GM12878 (cell line): Measurements from ENCODE around the gene RAC3. TPM values are rescaled to one million over a fixed set of nuclear protein-coding genes. Genes with fewer than 3 reads are reported as not detected.

ENCODE experiments used
- ATAC-seq: fragments of 200-7000 bp; cut with Tn5 transposase; 3 replicates; pipeline ENCODE4 v1.9.1; 2020; ENCODE audit warnings: mild to moderate bottlenecking, moderate library complexity
- BruUV-seq: library from RNA; stranded (reverse); fragments of 400-500 nt; replicated peaks from 2 replicates; lab custom pipeline; 2021; lab: Mats Ljungman, UMichigan
- CTCF ChIA-PET: fragments of 300-600 bp; sonication (Branson Sonifier 250); formaldehyde crosslinking; extraction: SDS; loops from one replicate; lab custom pipeline; 2021; ENCODE audit warnings: inconsistent platforms; lab: Yijun Ruan, JAX
- POLR2A ChIA-PET: fragments of 350-600 bp; formaldehyde crosslinking; extraction: SDS; loops from one replicate; lab custom pipeline; 2021; ENCODE audit warnings: inconsistent platforms; lab: Charles Lee
- RAD21 ChIA-PET: fragments of 300-600 bp; sonication (Branson Sonifier 250); formaldehyde crosslinking; loops from one replicate; lab custom pipeline; 2023; ENCODE audit warnings: antibody characterized with exemption; ENCODE audit not compliant: unreplicated experiment; lab: Charles Lee
- SMC1A ChIA-PET: fragments of 300-600 bp; sonication (Branson Sonifier 250); formaldehyde crosslinking; loops from one replicate; lab custom pipeline; 2023; ENCODE audit not compliant: unreplicated experiment, uncharacterized antibody; lab: Charles Lee
- DNase-seq: peaks from one replicate; pipeline ENCODE4 v3.0.0-alpha.2; 2011; ENCODE audit warnings: low read depth, low spot score
- FAIRE-seq: peaks from 3 replicates; lab custom pipeline; 2011; peaks lifted over from hg19 to GRCh38; lab: Jason Lieb, UNC
- H2AFZ ChIP-seq: 2 replicates; pipeline ENCODE4 v1.6.0; 2011; ENCODE audit warnings: low read depth, low read length, control low read depth; ENCODE audit not compliant: control insufficient read depth
- H3K27ac ChIP-seq: 2 replicates; pipeline ENCODE4 v1.5.1; 2011; ENCODE audit warnings: control low read depth; ENCODE audit not compliant: control insufficient read depth, insufficient read depth
- H3K27me3 ChIP-seq, 2 experiments: replicated peaks in 1 of 2; 2 replicates each; pipeline versions ENCODE4 v1.6.0 to v1.6.1; 2011; ENCODE audit warnings: low read length in 1 of 2; ENCODE audit not compliant: control insufficient read depth in 2 of 2, insufficient read depth in 2 of 2
- H3K36me3 ChIP-seq, 2 experiments: 2 replicates each; pipeline ENCODE4 v1.5.1; 2011; ENCODE audit warnings: low read length in 1 of 2; ENCODE audit not compliant: control insufficient read depth in 2 of 2, insufficient read depth in 2 of 2
- H3K4me1 ChIP-seq: 2 replicates; pipeline ENCODE4 v1.6.1; 2011; ENCODE audit warnings: mild to moderate bottlenecking, low read length, moderate library complexity, mixed read lengths; ENCODE audit not compliant: control insufficient read depth, insufficient read depth
- H3K4me2 ChIP-seq: 2 replicates; pipeline ENCODE4 v1.6.0; 2011; ENCODE audit warnings: control low read depth; ENCODE audit not compliant: control insufficient read depth, insufficient read depth
- H3K4me3 ChIP-seq: fragments of 200-600 bp; sonication (generic); 2 replicates; pipeline ENCODE4 v1.5.1; 2016
- H3K79me2 ChIP-seq: 2 replicates; pipeline ENCODE4 v1.6.0; 2011; ENCODE audit warnings: low read length; ENCODE audit not compliant: control insufficient read depth, insufficient read depth
- H3K9ac ChIP-seq: 2 replicates; pipeline ENCODE4 v1.8.0; 2011; ENCODE audit warnings: low read length, control low read depth, mixed read lengths; ENCODE audit not compliant: control insufficient read depth, insufficient read depth
- H3K9me3 ChIP-seq: replicated peaks from 3 replicates; pipeline ENCODE4 v1.5.1; 2011; ENCODE audit warnings: mild to moderate bottlenecking, low read length; ENCODE audit not compliant: control insufficient read depth, insufficient read depth
- H4K20me1 ChIP-seq: 2 replicates; pipeline ENCODE4 v1.6.0; 2011; ENCODE audit not compliant: control insufficient read depth, insufficient read depth
- NRF1 ChIP-seq: conservative IDR thresholded peaks from 2 replicates; pipeline ENCODE4 v1.6.1; 2011; ENCODE audit warnings: mild to moderate bottlenecking, low read depth, low read length, improper control_type of control experiment
- ZBTB40 ChIP-seq: fragments of 450-650 bp; IDR thresholded peaks from 2 replicates; pipeline ENCODE4 v1.6.1; 2016; ENCODE audit warnings: mild to moderate bottlenecking, moderate library complexity, borderline replicate concordance
- WGBS: methylation state at CpG from one replicate; pipeline ENCODE4 v1.1.6; 2016; ENCODE audit warnings: low lambda C conversion rate; ENCODE audit not compliant: insufficient replicate concordance, insufficient coverage; ENCODE audit errors: missing lambda C conversion rate; 5-methylcytosine and 5-hydroxymethylcytosine counted together
- in situ Hi-C: fragments of 300-500 bp; cut with MboI; formaldehyde crosslinking; loops from 9 replicates; pipeline ENCODE4 v1.14.3; 2018; ENCODE audit warnings: mixed read lengths
- intact Hi-C: fragments of 100-400 bp; cut with micrococcal nuclease; formaldehyde crosslinking; loops from one replicate; pipeline ENCODE4 v1.14.2; 2022; ENCODE audit not compliant: unreplicated experiment
- polyA plus RNA-seq, 11 experiments: library from polyadenylated mRNA; depleted of rRNA in 4 of 11; unstranded in 6 of 11; stranded (reverse) in 5 of 11; fragments of >200 nt; fragmentation: Nextera tagmentation in 4 of 11; fragmentation: Illumina TruSeq in 1 of 11; extraction: Ambion mirVana in 4 of 11; extraction: Trizol in 1 of 11; gene quantifications; 1 replicate in 1 of 11; 2 replicates in 10 of 11; pipeline versions ENCODE4 v1.2.1 to v1.2.3, GENCODE V29; 2011 to 2016; ENCODE audit warnings: inconsistent platforms in 2 of 11, missing spikeins in 2 of 11, low read depth in 1 of 11
- total RNA-seq, 4 experiments: library from RNA; depleted of rRNA in 3 of 4; stranded (reverse); fragments of >200 nt in 3 of 4; fragmentation: Illumina TruSeq in 1 of 4; extraction: Trizol in 1 of 4; gene quantifications; 2 replicates each; pipeline versions ENCODE4 v1.2.1 to v1.2.3, GENCODE V29; 2013 to 2021

Gene RAC3
- total and polyA plus RNA-seq, 10 of the 15 experiments (the other 5 are each of a cell fraction or from before 2014, with no cell fraction given) = 0.11 to 32.9 (median 6.7) TPM

GRCh38 chr17:81984773-81985410 is 46.6 kb upstream of the RAC3 start (continued):
- TF ChIP-seq ZBTB40 = no peak

GRCh38 chr17:81986606-81987005 is 44.9 kb upstream of the RAC3 start:
- Histone ChIP-seq H3K9me3 (no peaks in the 10 kb centered on the region), H3K4me1 (no peaks in the 10 kb centered on the region), H3K27ac (no peak overlapping the region), H3K9ac (no peak overlapping the region), H3K4me3 (no peak overlapping the region), H2AFZ (no peak overlapping the region), H3K79me2 (no peaks in the 10 kb centered on the region), H4K20me1 (no peaks in the 10 kb centered on the region), H3K27me3 (no peaks in the 10 kb centered on the region), H3K36me3 (peaks cover 3 to 10% of the 10 kb centered on the region in 2 experiments; a peak in 3 of 4 replicates), H3K4me2 (no peak overlapping the region)
- ChIA-PET SMC1A (no interaction called here), RAD21 (no interaction called here), POLR2A (no interaction called here), CTCF (interaction anchor here (0.5 to 1.3 kb wide), 2 partner anchors 34 to 90 kb away, joined by 4 to 6 read pairs; no protein-coding TSS in a partner anchor)
- TF ChIP-seq ZBTB40 = no peak
- no peak for TF ChIP-seq NRF1
- BruUV-seq = TSS peak; percentile 37
- in situ Hi-C loops = no loop called here
- no peak for DNase-seq
- over 99% methylated on average over 25 of the region's 26 CpGs for WGBS
- FAIRE-seq = no peak
- intact Hi-C loops = no loop called here
- ATAC-seq = no peak
